Spleen (tissue), 11 donors: ENCODE data around the gene APOBEC3B. TPM values are rescaled to one million over a fixed set of nuclear protein-coding genes. Genes with fewer than 3 reads are reported as not detected.

Experiments
- DNase-seq: peaks from one replicate; pipeline ENCODE4 v3.0.0-alpha.2; 2020
- H3K27ac ChIP-seq, 8 donors: fragments of 200-600 bp; sonication (generic) in 7 of 8; 1 replicate in 4 of 8; 2 replicates in 4 of 8; pipeline versions ENCODE4 v1.5.0 to v1.8.0; 2016 to 2021; ENCODE audit warnings: inconsistent platforms in 4 of 8, mild to moderate bottlenecking in 4 of 8, moderate library complexity in 1 of 8
- H3K27me3 ChIP-seq, 7 donors: fragments of 200-600 bp; sonication (generic) in 6 of 7; replicated peaks in 1 of 7; 1 replicate in 4 of 7; 2 replicates in 3 of 7; pipeline versions ENCODE4 v1.5.0 to v1.8.0; 2016 to 2021; ENCODE audit warnings: inconsistent platforms in 3 of 7, mild to moderate bottlenecking in 1 of 7
- H3K36me3 ChIP-seq, 6 donors: fragments of 200-600 bp; sonication (generic) in 5 of 6; 1 replicate in 4 of 6; 2 replicates in 2 of 6; pipeline versions ENCODE4 v1.5.0 to v1.8.0; 2016 to 2021; ENCODE audit warnings: inconsistent platforms in 2 of 6
- H3K4me1 ChIP-seq, 6 donors: fragments of 200-600 bp; sonication (generic) in 5 of 6; 1 replicate in 3 of 6; 2 replicates in 3 of 6; pipeline versions ENCODE4 v1.5.0 to v1.8.0; 2016 to 2021; ENCODE audit warnings: inconsistent platforms in 3 of 6
- H3K4me3 ChIP-seq, 8 donors: fragments of 200-600 bp; sonication (generic) in 7 of 8; 1 replicate in 4 of 8; 2 replicates in 4 of 8; pipeline versions ENCODE4 v1.5.0 to v1.8.0; 2016 to 2021; ENCODE audit warnings: inconsistent platforms in 4 of 8, mild to moderate bottlenecking in 4 of 8, moderate library complexity in 2 of 8
- H3K9me3 ChIP-seq, 8 donors: fragments of 200-600 bp; sonication (generic) in 7 of 8; 1 replicate in 4 of 8; 2 replicates in 4 of 8; pipeline versions ENCODE4 v1.5.0 to v1.8.0; 2016 to 2021; ENCODE audit warnings: inconsistent platforms in 4 of 8
- POLR2A ChIP-seq, 3 donors: fragments of 450-650 bp; IDR thresholded peaks; one replicate each; pipeline ENCODE4 v1.5.1; 2017; ENCODE audit warnings: antibody characterized with exemption in 3 of 3, mild to moderate bottlenecking in 1 of 3
- POLR2AphosphoS5 ChIP-seq, 3 donors: sonication (generic); formaldehyde crosslinking; IDR thresholded peaks; one replicate each; pipeline ENCODE4 v1.5.1; 2017; ENCODE audit warnings: antibody characterized with exemption in 3 of 3
- WGBS, 5 donors: extraction: QIAGEN DNeasy Blood & Tissue Kit in 3 of 5; methylation state at CpG; one replicate each; pipeline versions ENCODE4 v1.1.5 to v1.1.7; 2013 to 2018; 5-methylcytosine and 5-hydroxymethylcytosine counted together
- intact Hi-C: fragments of 100-400 bp; cut with DNase I; formaldehyde crosslinking; loops from one replicate; pipeline ENCODE4 v1.15.0; 2023; ENCODE audit warnings: low total_unique reads
- polyA plus RNA-seq, 3 donors: library from polyadenylated mRNA; stranded (reverse); fragments of 200-250 nt; gene quantifications; one replicate each; pipeline ENCODE4 v1.2.1, GENCODE V29; 2013
- total RNA-seq, 7 donors: library from RNA; depleted of rRNA in 3 of 7; stranded (reverse); fragments of >200 nt in 3 of 7; fragmentation: NEBNext Ultra II Directional in 4 of 7; extraction: Animal tissue kit (Norgen Biotek cat#: 25700) in 4 of 7; gene quantifications; one replicate each; pipeline versions ENCODE4 v1.1.0 to v1.2.1, GENCODE V29; 2016 to 2021
- TF ChIP-seq, protein P1 (sequence below), 11 experiments: fragments of 200-600 bp in 7 of 11; fragments of 450-650 bp in 4 of 11; sonication (generic) in 4 of 11; IDR thresholded peaks in 8 of 11; conservative IDR thresholded peaks in 3 of 11; 1 replicate in 7 of 11; 2 replicates in 4 of 11; pipeline versions ENCODE4 v1.4.0 to v1.8.0; 2016 to 2021; ENCODE audit warnings: antibody characterized with exemption in 11 of 11, inconsistent platforms in 4 of 11, mild to moderate bottlenecking in 1 of 11
- donor health status: healthy with polysubstance abuse.
- donor health status: DM: no; HTN: no; CAD: no; lungs with moderate emphysema.
- donor health status: DM: no; HTN: no; CAD: no.
- donor health status: Bipolar disorder and iron deficiency.
- donor health status: healthy.
- donor health status: DM: no; HTN: no; CAD: no.
- donor health status: DM: yes; HTN: yes; CAD: no.

The APOBEC3B gene
- total and polyA plus RNA-seq, 10 donors: 1.2 to 14.0 (median 4.3) TPM; not detected in 1

- Histone ChIP-seq H3K9me3 (no peaks in the 10 kb centered on the region), H3K4me1 (peaks cover 0 to 48% (median 16%) of the 10 kb centered on the region in 6 donors), H3K36me3 (no peaks in the 10 kb centered on the region), H3K27me3 (peaks cover 0 to 11% (median 0%) of the 10 kb centered on the region in 7 donors), H3K4me3 (no peak overlapping the region), H3K27ac (no peak overlapping the region)
- no peak for DNase-seq
- 78 to 82% (median 80%) methylated on average over 13 to 14 of the region's 14 CpGs for WGBS, 5 donors
- intact Hi-C loops: no loop called here
- no peak for TF ChIP-seq POLR2A (IDR thresholded peaks at IDR 0.05)
- TF ChIP-seq POLR2AphosphoS5 (IDR thresholded peaks at IDR 0.05): no peak
- TF ChIP-seq, protein P1, sequence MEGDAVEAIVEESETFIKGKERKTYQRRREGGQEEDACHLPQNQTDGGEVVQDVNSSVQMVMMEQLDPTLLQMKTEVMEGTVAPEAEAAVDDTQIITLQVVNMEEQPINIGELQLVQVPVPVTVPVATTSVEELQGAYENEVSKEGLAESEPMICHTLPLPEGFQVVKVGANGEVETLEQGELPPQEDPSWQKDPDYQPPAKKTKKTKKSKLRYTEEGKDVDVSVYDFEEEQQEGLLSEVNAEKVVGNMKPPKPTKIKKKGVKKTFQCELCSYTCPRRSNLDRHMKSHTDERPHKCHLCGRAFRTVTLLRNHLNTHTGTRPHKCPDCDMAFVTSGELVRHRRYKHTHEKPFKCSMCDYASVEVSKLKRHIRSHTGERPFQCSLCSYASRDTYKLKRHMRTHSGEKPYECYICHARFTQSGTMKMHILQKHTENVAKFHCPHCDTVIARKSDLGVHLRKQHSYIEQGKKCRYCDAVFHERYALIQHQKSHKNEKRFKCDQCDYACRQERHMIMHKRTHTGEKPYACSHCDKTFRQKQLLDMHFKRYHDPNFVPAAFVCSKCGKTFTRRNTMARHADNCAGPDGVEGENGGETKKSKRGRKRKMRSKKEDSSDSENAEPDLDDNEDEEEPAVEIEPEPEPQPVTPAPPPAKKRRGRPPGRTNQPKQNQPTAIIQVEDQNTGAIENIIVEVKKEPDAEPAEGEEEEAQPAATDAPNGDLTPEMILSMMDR (IDR thresholded peaks at IDR 0.05 in 8 of 11, conservative IDR thresholded peaks at IDR 0.05 in 3 of 11): no peak
Observed at GRCh38 chr22:38947321-38948140, 34.6 kb upstream of the APOBEC3B start.

DNA sequence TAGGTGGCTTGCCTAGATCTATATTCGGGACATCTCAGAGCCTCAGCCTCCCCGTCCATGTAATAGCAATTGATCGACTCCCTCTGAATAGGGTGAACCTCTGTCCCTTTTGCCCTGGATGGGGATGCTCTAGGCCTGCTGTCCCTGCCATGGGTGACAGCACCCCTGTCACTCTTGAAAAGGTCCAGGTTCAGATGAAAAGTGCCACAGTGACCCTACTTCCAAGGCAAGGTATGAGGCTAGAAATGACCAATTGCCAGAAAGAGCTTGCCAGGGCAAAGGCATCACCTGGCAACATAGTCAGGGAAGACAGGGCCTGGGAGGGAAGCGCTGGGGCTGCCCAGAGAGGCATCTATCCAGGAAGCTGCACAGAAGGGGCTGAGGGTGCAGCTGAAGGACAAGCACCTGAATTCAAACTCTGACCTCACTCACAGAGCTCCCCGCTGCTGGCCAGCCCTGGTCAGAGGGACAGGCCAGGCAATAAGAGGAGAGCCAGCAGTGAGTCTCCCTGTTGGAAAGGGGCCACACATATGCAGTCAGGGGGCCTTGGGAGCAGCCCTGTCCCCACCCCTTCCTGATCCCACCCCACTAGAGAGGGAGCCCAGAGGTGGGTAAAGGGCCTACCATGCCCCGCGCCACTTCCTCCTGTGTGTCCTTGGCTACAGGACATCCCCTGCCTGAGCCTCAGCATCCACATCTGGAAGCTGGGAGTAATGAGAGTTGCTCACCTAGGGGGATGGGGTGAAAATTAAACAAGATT, 33.8 kb upstream of the APOBEC3B start:
- 82 to 91% (median 86%) methylated on average over 7 of the region's 7 CpGs for WGBS, 5 donors
- no peaks in the 10 kb centered on the region for H3K9me3 ChIP-seq
- H3K4me1 ChIP-seq: peaks cover 0 to 44% (median 8%) of the 10 kb centered on the region in 6 donors
- no peaks in the 10 kb centered on the region for H3K36me3 ChIP-seq
- TF ChIP-seq POLR2AphosphoS5 (IDR thresholded peaks at IDR 0.05): no peak
- no peak for TF ChIP-seq POLR2A (IDR thresholded peaks at IDR 0.05)
- TF ChIP-seq, protein P1 (IDR thresholded peaks at IDR 0.05 in 8 of 11, conservative IDR thresholded peaks at IDR 0.05 in 3 of 11): no peak
- intact Hi-C loops: no loop called here
- no peak overlapping the region for H3K27ac ChIP-seq
- H3K27me3 ChIP-seq: peaks cover 0 to 5% (median 0%) of the 10 kb centered on the region in 7 donors
- DNase-seq: no peak
- no peak overlapping the region for H3K4me3 ChIP-seq

DNA sequence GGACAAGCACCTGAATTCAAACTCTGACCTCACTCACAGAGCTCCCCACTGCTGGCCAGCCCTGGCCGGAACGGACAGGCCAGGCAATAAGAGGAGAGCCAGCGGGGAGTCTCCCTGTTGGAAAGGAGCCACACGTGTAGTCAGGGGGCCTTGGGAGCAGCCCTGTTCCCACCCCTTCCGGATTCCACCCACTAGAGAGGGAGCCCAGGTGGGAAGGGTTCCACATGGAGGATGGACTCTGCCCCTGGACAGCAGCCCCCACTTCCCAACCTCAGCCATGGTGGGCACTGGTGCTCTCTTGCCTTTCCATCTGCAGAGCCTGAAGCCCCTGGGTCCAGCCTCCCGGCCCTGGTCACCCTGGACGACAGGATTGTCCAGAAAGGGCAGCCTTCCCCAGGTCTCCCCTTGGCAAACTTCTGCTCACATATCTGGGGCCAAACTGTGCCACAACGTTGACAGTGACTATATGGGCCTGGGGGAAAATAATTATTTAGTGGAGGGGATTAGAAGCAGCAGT, 32.2 kb upstream of the APOBEC3B start:
- no peak for DNase-seq
- Histone ChIP-seq H3K4me1 (peaks cover 0 to 51% (median 4%) of the 10 kb centered on the region in 6 donors), H3K4me3 (no peak overlapping the region), H3K27ac (no peak overlapping the region), H3K27me3 (peaks cover 0 to 5% (median 0%) of the 10 kb centered on the region in 7 donors), H3K9me3 (no peaks in the 10 kb centered on the region), H3K36me3 (no peaks in the 10 kb centered on the region)
- intact Hi-C loops: no loop called here
- 43 to 80% (median 77%) methylated on average over 8 of the region's 8 CpGs for WGBS, 5 donors
- TF ChIP-seq, protein P1 (IDR thresholded peaks at IDR 0.05 in 8 of 11, conservative IDR thresholded peaks at IDR 0.05 in 3 of 11): no peak
- TF ChIP-seq POLR2AphosphoS5 (IDR thresholded peaks at IDR 0.05) (no peak), POLR2A (IDR thresholded peaks at IDR 0.05) (no peak)
